GM23338 (cell line): Measurements from ENCODE around the gene TBC1D16.

ENCODE experiments used
- CREB1 ChIP-seq: fragments of 250-450 bp; sonication (Bioruptor Pico); IDR thresholded peaks from 2 replicates; pipeline ENCODE4 v1.5.0; 2020; ENCODE audit warnings: low read depth, mild to moderate bottlenecking, moderate library complexity
- EZH2 ChIP-seq: fragments of 200-600 bp; sonication (generic); IDR thresholded peaks from one replicate; pipeline ENCODE4 v1.8.0; 2017; ENCODE audit warnings: antibody characterized with exemption, mild to moderate bottlenecking, low read depth; ENCODE audit not compliant: unreplicated experiment
- EZH2phosphoT487 ChIP-seq: fragments of 200-600 bp; sonication (generic); IDR thresholded peaks from one replicate; pipeline ENCODE4 v1.8.1; 2018; ENCODE audit warnings: antibody characterized with exemption; ENCODE audit not compliant: unreplicated experiment
- NANOG ChIP-seq: IDR thresholded peaks from 2 replicates; pipeline ENCODE4 v1.6.1; 2016; ENCODE audit warnings: antibody characterized with exemption, borderline replicate concordance
- POLR2AphosphoS5 ChIP-seq: IDR thresholded peaks from 2 replicates; pipeline ENCODE4 v1.6.1; 2016; ENCODE audit warnings: antibody characterized with exemption, low read depth
- STAT1 ChIP-seq: IDR thresholded peaks from one replicate; pipeline ENCODE4 v1.6.1; 2016; ENCODE audit warnings: antibody characterized with exemption; ENCODE audit not compliant: unreplicated experiment
- ZNF331 ChIP-seq: fragments of 250-450 bp; sonication (Bioruptor Pico); IDR thresholded peaks from 2 replicates; pipeline ENCODE4 v1.5.0; 2020; ENCODE audit warnings: low read depth, mild to moderate bottlenecking, moderate library complexity
- TF ChIP-seq, protein P1 (sequence below), 2 experiments: fragments of 200-600 bp in 1 of 2; sonication (generic) in 1 of 2; conservative IDR thresholded peaks; 2 replicates each; pipeline versions ENCODE4 v1.5.1 to v1.6.1; 2016 to 2017; ENCODE audit warnings: antibody characterized with exemption in 2 of 2, low read depth in 2 of 2, mild to moderate bottlenecking in 2 of 2, moderate library complexity in 1 of 2
- TF ChIP-seq, protein P2 (sequence below): IDR thresholded peaks from 2 replicates; pipeline ENCODE4 v1.6.1; 2016; ENCODE audit warnings: antibody characterized with exemption
- TF ChIP-seq, protein P3 (sequence below): IDR thresholded peaks from one replicate; pipeline ENCODE4 v1.6.1; 2018; ENCODE audit warnings: antibody characterized with exemption; ENCODE audit not compliant: unreplicated experiment

DNA sequence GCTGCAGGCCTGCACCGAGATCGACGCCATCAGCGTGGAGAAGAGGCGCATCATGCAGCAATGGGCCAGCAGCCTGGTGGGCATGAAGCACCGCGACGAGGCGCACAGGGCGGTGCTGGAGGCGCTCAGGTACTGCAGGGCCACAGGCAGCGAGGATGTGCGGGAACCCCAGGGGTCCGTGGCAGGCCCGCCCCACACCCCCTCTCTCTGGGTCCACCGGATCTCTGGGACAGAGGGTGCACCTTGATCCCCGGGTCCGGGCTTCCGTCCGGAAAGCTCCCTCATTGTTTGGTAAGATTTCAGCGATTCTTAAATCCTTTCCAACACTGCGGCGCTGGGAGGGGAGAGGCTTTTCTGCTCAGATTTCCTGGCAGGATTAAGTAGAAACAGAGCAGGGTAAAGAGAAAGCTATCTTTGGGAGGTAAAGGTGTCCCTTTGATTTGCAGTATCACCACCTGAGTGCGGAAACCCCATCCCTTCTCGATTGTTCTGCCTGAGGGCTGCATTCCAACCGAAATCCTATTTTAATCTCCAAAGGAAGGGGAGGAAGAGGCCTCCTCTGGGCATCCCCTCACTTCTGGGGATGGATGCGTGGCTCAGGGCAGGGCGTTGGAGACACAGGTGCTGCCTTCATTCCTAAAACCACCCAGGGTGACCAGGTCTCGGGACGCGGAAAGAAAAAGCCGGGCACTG is 30.0 kb upstream of the TBC1D16 start:
- TF ChIP-seq, protein P1, sequence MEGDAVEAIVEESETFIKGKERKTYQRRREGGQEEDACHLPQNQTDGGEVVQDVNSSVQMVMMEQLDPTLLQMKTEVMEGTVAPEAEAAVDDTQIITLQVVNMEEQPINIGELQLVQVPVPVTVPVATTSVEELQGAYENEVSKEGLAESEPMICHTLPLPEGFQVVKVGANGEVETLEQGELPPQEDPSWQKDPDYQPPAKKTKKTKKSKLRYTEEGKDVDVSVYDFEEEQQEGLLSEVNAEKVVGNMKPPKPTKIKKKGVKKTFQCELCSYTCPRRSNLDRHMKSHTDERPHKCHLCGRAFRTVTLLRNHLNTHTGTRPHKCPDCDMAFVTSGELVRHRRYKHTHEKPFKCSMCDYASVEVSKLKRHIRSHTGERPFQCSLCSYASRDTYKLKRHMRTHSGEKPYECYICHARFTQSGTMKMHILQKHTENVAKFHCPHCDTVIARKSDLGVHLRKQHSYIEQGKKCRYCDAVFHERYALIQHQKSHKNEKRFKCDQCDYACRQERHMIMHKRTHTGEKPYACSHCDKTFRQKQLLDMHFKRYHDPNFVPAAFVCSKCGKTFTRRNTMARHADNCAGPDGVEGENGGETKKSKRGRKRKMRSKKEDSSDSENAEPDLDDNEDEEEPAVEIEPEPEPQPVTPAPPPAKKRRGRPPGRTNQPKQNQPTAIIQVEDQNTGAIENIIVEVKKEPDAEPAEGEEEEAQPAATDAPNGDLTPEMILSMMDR (conservative IDR thresholded peaks at IDR 0.05; ENCODE audit: low read depth in 2 of 2), result no peak
- TF ChIP-seq POLR2AphosphoS5 (no peak), EZH2 (no peak), ZNF331 (CRISPR knock-in tag) (no peak), EZH2phosphoT487 (no peak), NANOG (no peak), CREB1 (CRISPR knock-in tag) (no peak), STAT1 (no peak)
- TF ChIP-seq, protein P2, sequence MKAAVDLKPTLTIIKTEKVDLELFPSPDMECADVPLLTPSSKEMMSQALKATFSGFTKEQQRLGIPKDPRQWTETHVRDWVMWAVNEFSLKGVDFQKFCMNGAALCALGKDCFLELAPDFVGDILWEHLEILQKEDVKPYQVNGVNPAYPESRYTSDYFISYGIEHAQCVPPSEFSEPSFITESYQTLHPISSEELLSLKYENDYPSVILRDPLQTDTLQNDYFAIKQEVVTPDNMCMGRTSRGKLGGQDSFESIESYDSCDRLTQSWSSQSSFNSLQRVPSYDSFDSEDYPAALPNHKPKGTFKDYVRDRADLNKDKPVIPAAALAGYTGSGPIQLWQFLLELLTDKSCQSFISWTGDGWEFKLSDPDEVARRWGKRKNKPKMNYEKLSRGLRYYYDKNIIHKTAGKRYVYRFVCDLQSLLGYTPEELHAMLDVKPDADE, result no peak
- TF ChIP-seq, protein P3, sequence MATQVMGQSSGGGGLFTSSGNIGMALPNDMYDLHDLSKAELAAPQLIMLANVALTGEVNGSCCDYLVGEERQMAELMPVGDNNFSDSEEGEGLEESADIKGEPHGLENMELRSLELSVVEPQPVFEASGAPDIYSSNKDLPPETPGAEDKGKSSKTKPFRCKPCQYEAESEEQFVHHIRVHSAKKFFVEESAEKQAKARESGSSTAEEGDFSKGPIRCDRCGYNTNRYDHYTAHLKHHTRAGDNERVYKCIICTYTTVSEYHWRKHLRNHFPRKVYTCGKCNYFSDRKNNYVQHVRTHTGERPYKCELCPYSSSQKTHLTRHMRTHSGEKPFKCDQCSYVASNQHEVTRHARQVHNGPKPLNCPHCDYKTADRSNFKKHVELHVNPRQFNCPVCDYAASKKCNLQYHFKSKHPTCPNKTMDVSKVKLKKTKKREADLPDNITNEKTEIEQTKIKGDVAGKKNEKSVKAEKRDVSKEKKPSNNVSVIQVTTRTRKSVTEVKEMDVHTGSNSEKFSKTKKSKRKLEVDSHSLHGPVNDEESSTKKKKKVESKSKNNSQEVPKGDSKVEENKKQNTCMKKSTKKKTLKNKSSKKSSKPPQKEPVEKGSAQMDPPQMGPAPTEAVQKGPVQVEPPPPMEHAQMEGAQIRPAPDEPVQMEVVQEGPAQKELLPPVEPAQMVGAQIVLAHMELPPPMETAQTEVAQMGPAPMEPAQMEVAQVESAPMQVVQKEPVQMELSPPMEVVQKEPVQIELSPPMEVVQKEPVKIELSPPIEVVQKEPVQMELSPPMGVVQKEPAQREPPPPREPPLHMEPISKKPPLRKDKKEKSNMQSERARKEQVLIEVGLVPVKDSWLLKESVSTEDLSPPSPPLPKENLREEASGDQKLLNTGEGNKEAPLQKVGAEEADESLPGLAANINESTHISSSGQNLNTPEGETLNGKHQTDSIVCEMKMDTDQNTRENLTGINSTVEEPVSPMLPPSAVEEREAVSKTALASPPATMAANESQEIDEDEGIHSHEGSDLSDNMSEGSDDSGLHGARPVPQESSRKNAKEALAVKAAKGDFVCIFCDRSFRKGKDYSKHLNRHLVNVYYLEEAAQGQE, result no peak
